ENCODE data around the gene NMT1.

NMT1 gene

DNA sequence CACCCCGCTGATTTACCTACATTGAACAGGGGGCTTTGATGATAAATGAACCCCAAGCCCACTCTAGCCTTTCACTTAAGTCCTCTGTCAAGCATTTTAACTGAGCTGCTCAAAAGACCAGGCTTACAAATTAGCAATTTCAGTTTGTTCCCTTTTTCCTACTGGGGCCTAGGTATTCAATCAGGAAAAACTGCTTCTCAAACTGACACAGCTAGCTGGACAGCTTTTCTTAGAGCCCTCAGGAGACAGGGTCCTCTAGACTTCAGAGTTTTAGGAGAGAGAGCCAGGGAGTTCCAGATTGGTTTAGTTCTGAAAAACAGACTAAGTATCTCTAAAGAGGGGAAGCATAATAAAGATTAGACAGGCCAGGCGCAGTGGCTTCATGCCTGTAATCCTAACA is 94.4 kb downstream of the NMT1 start:
- TF ChIP-seq GATA3 (IDR thresholded peaks at IDR 0.05; ENCODE audit: low read depth, low read length) (no peak), GATA2 (IDR thresholded peaks at IDR 0.05; ENCODE audit: low read depth, low read length) (no peak)

DNA sequence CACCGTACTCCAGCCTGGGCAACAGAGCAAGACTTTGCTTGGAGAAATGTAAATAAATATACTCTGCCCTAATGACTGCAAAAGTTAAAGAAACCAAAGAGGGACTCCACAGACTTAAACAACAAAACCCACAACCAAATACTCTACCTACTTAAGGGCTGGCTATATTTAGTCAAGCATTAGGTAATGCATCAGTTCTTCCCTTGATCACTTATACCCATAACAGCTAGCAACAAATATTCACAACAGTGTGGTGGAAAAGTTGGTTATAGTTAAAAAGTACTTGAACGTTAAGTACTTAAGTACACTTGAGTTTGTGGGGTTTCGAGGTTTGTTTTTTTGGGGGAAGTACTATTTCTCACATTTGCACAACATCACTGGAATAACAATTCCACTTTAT is 95.1 kb downstream of the NMT1 start:
- no peak for TF ChIP-seq GATA3 (IDR thresholded peaks at IDR 0.05; ENCODE audit: low read depth, low read length)
- TF ChIP-seq GATA2 (IDR thresholded peaks at IDR 0.05; ENCODE audit: low read depth, low read length) = no peak

All from SH-SY5Y (cell line).